GM18526 (cell line): Measurements from ENCODE around the gene OSBPL8.

Experiments used
- POLR2A ChIP-seq: IDR thresholded peaks from 3 replicates; pipeline ENCODE4 v1.6.1; 2011; ENCODE audit not compliant: insufficient read length; ENCODE audit errors: extremely low read depth

The OSBPL8 gene

DNA sequence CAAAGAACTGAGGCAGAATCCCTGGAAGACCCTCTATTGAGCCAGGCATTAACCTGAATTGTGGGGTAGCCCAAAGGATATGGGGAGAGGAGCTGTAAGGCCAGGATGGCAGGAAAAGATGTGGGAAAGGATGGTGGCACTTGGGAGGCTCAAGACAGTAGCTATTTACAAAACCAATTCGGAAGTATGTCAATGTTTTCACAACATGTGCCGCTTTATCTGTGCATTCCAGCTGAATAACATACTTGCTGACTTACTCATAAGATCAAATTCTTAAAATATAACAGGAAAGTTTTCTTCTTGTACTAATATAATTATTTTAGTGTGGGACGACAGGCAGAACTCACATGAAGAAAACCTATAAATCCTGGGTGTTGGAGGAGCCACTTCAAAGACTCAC is 222.0 kb downstream of the OSBPL8 start:
- no peak for TF ChIP-seq POLR2A

DNA sequence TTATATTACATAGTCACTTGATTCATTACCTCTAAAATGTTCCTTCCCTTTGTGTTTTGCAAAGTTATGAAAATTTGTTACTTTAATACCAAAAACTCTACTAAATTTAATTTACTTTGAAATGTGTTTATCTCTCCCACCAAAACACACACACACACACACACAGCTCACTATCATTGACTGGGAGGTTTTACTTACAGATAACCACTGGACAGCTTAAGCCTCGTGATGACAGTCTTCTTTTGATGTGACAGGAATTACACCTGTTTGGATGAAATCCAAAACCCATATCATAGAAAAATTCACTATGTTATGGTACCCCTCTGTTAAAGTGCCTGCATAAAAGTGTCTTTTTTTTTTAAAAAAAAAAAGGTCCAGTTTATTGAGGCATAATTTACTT is 227.0 kb downstream of the OSBPL8 start:
- TF ChIP-seq POLR2A, result no peak

DNA sequence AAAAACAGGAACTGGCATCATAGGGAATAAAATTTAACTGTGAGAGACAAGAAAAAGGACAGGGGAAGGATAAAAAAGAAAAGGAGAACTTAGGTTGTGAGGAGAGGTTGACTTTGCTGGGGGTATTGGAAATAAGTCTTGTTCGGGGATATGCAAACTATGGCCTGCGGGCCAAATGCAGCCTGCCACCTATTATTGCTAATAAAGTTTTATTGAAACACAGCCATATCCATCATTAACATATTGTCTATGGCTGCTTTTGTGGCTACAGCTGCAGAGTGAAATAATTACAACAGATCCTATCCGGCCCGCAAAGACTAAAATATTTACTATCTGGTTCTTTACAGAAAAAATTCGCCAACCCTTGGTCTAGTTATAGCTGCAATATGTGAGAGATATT is 230.0 kb downstream of the OSBPL8 start:
- TF ChIP-seq POLR2A, result no peak

DNA sequence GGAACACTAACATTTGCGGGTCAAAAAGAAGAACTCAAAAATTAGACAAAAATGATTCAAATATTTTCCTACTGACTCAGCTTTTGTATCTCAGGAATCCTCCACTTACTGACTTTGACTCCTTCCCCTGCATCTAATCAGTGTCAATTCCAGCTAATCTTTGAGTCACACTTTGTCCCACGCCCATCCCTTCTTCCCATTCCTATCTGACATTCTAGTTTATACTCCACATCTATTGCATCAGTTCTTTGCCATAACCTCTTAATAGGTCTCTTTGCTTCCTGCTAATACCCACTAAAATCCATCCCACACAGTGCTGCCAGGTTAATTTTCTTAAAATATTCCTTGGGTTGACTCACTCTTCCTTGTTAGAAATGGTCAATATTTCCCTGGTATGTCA is 230.4 kb downstream of the OSBPL8 start:
- no peak for TF ChIP-seq POLR2A

DNA sequence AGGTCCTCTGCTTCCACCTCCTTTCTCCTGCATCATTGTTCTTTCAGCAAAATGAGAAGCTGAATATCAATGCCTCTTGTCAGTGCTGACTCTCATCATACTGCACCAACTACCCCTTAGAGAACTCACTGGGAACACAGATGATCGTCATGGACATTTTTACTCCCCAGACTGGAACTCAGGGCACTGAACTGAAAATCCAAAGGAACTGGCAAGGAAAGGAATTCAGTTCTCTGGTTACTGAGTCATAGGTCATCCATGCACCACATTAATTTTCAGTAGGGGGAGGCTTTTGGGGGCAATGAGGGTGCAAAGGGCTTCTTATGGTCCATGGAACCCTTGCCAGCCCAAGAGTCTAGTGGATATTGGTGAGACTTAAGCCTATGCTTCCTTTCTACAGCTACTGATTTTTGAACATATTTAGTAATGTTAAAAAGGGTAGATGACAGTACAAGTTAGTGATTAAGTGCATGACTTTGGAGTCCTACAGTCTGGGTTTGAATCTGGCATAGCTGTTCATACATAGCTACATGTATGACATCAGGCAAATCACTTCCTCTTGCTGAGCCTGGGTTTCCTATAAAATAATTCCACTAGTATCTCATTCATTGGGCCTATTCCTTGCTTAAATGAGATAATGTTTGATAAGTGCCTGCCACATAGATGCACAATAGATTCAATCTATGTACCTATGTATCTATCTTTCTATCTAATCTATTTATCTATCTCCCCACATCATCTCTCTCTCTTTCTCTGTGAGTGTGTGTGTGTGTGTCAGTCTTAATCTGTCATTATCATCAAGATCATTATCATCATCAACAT is 240.6 kb downstream of the OSBPL8 start:
- TF ChIP-seq POLR2A, result no peak

DNA sequence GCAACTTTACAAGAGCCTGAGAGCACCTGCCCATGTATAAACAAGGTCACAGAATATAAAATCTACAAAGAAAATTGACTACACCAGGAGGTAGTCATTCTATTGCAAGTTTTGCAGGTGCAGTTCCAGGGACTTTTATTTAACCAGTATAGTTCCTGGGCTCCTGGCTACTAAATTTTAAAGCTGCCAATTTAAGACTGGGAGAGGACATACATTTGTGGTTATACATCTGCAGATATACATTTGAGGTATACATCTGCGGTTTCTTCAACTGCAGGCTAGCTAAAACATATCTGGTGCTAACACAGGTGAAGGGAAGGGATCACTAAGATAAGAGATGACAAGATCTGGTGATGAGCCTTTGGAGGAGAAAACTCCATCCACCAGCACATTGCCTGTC is 241.6 kb downstream of the OSBPL8 start:
- no peak for TF ChIP-seq POLR2A

DNA sequence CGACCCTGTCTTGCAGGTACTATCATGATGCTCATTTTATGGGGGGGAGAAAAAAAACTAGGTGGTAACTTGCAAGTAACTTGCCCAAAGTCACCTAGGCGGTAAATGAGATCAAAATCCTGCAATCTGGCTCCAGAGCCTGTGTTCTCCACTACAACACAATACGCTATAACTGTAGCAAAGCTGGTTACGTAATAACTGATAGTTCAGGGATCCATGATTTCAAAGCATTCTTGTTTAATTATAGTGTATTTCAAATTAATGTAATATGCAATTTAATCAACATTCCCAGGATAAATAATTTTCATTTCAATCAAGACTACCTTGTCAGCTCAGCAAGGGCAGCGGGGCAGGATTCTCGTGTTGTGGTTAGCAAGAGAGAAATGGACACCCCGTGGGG is 243.1 kb downstream of the OSBPL8 start:
- TF ChIP-seq POLR2A, result no peak

DNA sequence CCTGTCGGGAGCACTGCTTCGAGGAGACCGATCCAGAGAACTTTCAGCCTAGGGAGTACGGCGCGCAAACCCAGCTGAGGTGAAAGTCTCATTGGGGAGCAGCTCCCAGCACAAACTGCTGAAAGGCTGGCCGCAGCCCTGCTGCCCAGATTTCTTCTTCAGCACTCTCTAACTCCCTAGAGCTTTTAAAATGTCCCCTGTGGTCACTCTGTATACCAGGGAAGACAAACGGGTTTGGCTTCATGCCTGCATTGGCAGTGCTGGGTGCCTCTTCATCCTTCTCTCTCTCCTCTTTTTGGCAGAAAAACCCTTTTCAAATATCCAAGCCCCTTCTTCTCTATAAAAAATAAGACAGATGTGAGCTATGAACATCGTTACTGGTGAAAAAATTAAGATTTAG is 246.3 kb downstream of the OSBPL8 start:
- TF ChIP-seq POLR2A, result no peak

DNA sequence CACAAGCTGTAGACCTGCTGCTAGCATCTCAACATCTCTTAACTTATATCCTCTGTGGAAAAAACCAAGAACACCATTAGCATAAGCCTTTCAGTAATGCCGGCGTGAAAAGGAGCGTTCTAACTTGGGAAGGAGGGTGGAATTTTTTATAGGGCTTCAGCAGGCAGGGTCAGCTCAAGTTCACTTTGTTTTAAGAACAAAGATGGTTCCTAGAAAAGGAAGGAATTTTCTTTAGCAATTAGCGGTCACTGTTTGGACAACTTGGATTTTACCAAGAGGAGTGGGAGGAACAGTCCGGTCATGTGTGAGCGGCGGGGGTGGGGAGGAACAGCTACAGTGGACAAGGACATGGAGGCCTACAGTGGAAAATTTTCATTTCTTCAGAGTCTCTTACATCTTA is 247.3 kb downstream of the OSBPL8 start:
- TF ChIP-seq POLR2A, result no peak

DNA sequence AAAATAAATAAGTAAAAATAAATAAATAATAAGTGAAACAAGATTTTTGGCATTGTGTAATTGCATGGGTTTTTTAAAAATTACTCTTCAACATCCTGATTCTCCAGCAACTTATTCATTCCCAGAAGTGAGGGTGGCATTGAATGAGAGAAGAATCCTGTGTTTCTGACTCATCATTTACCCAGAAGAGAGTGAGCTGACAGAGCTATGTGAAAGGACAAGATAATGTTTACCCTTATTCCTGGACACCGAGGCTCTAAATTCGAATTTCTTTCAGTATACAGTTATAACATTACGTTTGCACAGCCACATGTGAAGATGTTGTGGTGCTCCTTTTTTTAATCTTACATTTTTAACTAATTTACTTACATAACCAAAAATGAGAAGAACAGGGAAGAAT is 247.8 kb downstream of the OSBPL8 start:
- TF ChIP-seq POLR2A, result no peak

DNA sequence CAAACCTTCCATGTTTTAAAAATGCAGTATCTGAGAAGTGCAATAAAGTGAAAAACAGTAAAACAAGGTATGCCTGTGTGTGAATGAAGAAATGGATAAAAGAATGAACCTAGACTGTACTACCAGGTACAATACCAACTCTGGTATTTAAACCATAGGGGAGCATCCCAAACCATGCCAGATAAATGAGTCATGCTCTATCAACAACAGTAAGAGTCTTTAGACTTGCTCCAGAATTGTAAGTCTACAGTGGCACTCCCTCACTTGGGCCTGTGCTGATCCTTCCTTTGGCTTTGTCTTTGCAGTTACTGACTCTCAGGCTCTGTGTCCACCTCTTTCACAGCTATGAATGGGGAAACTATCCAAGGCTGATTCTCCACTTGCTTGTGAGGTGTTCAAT is 249.5 kb downstream of the OSBPL8 start:
- no peak for TF ChIP-seq POLR2A

DNA sequence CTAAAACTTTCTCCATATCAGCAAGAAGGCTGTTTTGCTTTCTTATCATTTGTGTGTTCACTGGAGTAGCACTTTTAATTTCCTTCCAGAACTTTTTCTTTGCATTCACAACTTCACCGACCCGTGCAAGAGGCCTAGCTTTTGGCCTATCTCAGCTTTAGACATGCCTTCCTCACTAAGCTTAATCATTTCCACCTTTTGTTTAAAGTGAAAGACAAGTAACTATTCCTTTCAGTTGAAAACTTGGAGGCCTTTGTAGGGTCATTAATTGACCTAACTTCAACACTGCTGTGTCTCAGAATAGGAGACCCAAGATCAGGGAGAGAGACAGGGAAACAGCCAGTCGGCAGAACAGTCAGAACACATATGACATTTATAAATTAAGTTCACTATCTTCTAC is 250.7 kb downstream of the OSBPL8 start:
- TF ChIP-seq POLR2A, result no peak

DNA sequence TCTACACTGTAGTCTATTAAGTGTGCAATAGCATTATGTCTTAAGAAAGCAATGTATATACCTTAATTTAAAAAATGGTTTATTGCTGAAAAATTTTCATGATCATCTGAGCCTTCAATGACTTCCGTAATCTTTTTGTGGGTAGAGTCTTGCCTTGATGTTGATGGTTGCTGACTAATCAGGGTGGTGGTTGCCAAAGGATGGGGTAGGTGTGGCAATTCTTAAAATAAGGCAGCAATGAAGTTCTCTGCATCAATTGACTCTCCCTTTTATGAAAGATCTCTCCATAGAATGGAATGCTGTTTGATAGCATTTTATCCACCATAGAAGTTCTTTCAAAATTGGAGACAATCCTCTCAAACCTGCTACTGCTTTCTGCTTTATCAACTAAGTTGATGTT is 252.5 kb downstream of the OSBPL8 start:
- TF ChIP-seq POLR2A, result no peak

DNA sequence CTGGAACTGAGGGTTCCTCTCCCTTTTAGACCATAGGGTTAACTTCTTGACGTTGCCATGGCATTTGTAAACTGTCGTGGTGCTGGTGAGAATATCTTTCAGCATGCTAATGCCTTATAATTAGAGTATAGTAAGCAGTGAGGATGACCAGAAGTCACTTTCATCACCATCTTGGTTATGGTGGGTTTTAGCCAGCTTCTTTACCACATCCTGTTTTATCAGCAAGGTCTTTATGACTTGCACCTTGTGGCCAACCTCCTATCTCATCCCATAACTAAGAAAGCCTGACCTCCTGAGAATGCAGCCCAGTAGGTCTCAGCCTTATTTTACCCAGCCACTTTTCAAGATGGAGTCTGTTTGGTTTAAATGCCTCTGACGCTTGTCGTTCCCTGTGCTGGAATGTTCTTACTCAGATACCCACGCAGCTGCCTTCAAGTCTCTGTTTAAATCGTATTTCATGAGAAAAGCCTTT is 255.5 kb downstream of the OSBPL8 start:
- no peak for TF ChIP-seq POLR2A

DNA sequence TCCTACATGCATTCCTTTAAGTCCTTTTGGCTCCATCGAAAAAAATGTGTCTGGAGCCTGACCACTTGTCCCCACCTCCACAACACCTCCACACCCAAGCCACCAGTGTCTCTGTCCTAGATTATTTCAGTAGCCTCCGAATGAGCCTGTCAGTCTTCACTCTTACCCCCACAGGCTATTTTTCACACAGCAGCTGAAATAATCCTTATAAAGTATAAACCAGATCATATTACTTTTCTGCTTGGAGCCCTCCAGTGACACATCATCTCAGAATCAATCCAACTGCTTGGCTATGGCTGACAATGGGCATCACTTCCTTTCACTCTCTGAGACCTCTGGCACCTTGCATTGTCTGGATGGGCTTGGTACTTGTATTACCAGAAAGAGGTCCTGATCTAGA is 256.2 kb downstream of the OSBPL8 start:
- no peak for TF ChIP-seq POLR2A
